B cell (primary cell): ENCODE results near the gene KIRREL3. TPM values are rescaled to one million over a fixed set of nuclear protein-coding genes. Genes with fewer than 3 reads are reported as not detected.

Source experiments
- ATAC-seq: fragments of 200-7000 bp; cut with Tn5 transposase; one replicate; pipeline ENCODE4 v1.10.0; 2021; ENCODE audit warnings: low read depth, mild to moderate bottlenecking, moderate number of reproducible peaks, moderate library complexity
- CTCF ChIA-PET: fragments of 350-600 bp; sonication (Branson Sonifier 250); formaldehyde crosslinking; loops from one replicate; lab custom pipeline; 2021; ENCODE audit warnings: antibody characterized with exemption, inconsistent platforms; lab: Charles Lee
- POLR2A ChIA-PET: fragments of 350-600 bp; sonication (Branson Sonifier 250); formaldehyde crosslinking; loops from one replicate; lab custom pipeline; 2021; ENCODE audit warnings: antibody characterized with exemption; lab: Charles Lee
- DNase-seq: peaks from one replicate; pipeline ENCODE4 v3.0.0; 2013
- H2AFZ ChIP-seq: 2 replicates; pipeline ENCODE4 v1.6.1; 2012; ENCODE audit warnings: mild to moderate bottlenecking, low read depth, low read length; ENCODE audit not compliant: insufficient read depth, poor library complexity, severe bottlenecking
- H3K27ac ChIP-seq, 2 donors: 1 replicate in 1 of 2; 2 replicates in 1 of 2; pipeline ENCODE4 v1.5.1; 2012 to 2013; ENCODE audit warnings: low read length in 2 of 2, mild to moderate bottlenecking in 2 of 2, moderate library complexity in 1 of 2
- H3K27me3 ChIP-seq, 4 experiments: fragments of 200-600 bp in 1 of 4; sonication (generic) in 1 of 4; replicated peaks in 1 of 4; 1 replicate in 2 of 4; 2 replicates in 2 of 4; pipeline versions ENCODE4 v1.6.1 to v1.7.0; 2013 to 2016; ENCODE audit warnings: low read length in 3 of 4, mild to moderate bottlenecking in 2 of 4, mixed read lengths in 1 of 4, moderate library complexity in 1 of 4; ENCODE audit not compliant: insufficient read depth in 4 of 4, control insufficient read depth in 3 of 4; ENCODE audit errors: control extremely low read depth in 1 of 4
- H3K36me3 ChIP-seq, 2 experiments: replicated peaks in 1 of 2; 1 replicate in 1 of 2; 2 replicates in 1 of 2; pipeline versions ENCODE4 v1.6.1 to v1.7.1; 2013; ENCODE audit warnings: low read length in 1 of 2; ENCODE audit not compliant: insufficient read depth in 2 of 2, control insufficient read depth in 1 of 2; ENCODE audit errors: control extremely low read depth in 1 of 2, extremely low read depth in 1 of 2
- H3K4me1 ChIP-seq, 2 donors: fragments of 200-600 bp in 1 of 2; sonication (generic) in 1 of 2; 1 replicate in 1 of 2; 2 replicates in 1 of 2; pipeline versions ENCODE4 v1.5.1 to v1.6.1; 2013 to 2017; ENCODE audit warnings: low read length in 2 of 2; ENCODE audit not compliant: control insufficient read depth in 2 of 2, insufficient read depth in 2 of 2
- H3K4me2 ChIP-seq: replicated peaks from 2 replicates; pipeline ENCODE3; 2012; ENCODE audit warnings: mild to moderate bottlenecking, low read depth, low read length; ENCODE audit not compliant: poor library complexity, severe bottlenecking
- H3K4me3 ChIP-seq, 5 experiments: fragments of 200-600 bp in 1 of 5; sonication (generic) in 1 of 5; 1 replicate in 3 of 5; 2 replicates in 2 of 5; pipeline versions ENCODE4 v1.5.1 to v1.7.0; 2011 to 2016; ENCODE audit warnings: low read length in 4 of 5, mild to moderate bottlenecking in 4 of 5, low read depth in 2 of 5, control low read depth in 1 of 5, moderate library complexity in 1 of 5; ENCODE audit not compliant: insufficient read depth in 1 of 5; ENCODE audit errors: control extremely low read depth in 1 of 5, extremely low read depth in 1 of 5
- H3K79me2 ChIP-seq: fragments of 200-600 bp; sonication (generic); one replicate; pipeline ENCODE4 v1.6.0; 2016; ENCODE audit warnings: low read length; ENCODE audit not compliant: control insufficient read depth, insufficient read depth
- H3K9ac ChIP-seq: fragments of 200-600 bp; sonication (generic); 2 replicates; pipeline ENCODE4 v1.6.1; 2017; ENCODE audit warnings: mild to moderate bottlenecking, low read length, moderate library complexity
- H3K9me3 ChIP-seq, 3 donors: one replicate each; pipeline versions ENCODE4 v1.6.1 to v1.7.1; 2013; ENCODE audit warnings: low read length in 2 of 3; ENCODE audit not compliant: control insufficient read depth in 2 of 3, insufficient read depth in 1 of 3; ENCODE audit errors: control extremely low read depth in 1 of 3
- H4K20me1 ChIP-seq: 2 replicates; pipeline ENCODE4 v1.6.0; 2012; ENCODE audit warnings: mild to moderate bottlenecking, low read length; ENCODE audit not compliant: insufficient read depth, control insufficient read depth, poor library complexity, severe bottlenecking
- H3K27ac Mint-ChIP-seq: one replicate; pipeline ENCODE4 v1.8.0; 2021; ENCODE audit warnings: mixed read lengths
- H3K27me3 Mint-ChIP-seq: one replicate; pipeline ENCODE4 v1.8.0; 2021; ENCODE audit warnings: mixed read lengths
- H3K4me1 Mint-ChIP-seq: one replicate; pipeline ENCODE4 v1.8.0; 2021; ENCODE audit warnings: mixed read lengths
- H3K4me3 Mint-ChIP-seq: one replicate; pipeline ENCODE4 v1.8.0; 2021; ENCODE audit warnings: mixed read lengths
- H3K9me3 Mint-ChIP-seq: one replicate; pipeline ENCODE4 v1.8.0; 2022; ENCODE audit warnings: mixed read lengths; ENCODE audit not compliant: insufficient read depth
- CTCF ChIP-seq: fragments of 200-600 bp; IDR thresholded peaks from one replicate; pipeline ENCODE4 v1.8.0; 2022; ENCODE audit warnings: antibody characterized with exemption, mild to moderate bottlenecking
- EZH2 ChIP-seq: IDR thresholded peaks from 2 replicates; pipeline ENCODE4 v1.6.1; 2012; ENCODE audit warnings: borderline replicate concordance, low read depth, mild to moderate bottlenecking, moderate library complexity, low read length; ENCODE audit not compliant: insufficient read depth, poor library complexity, severe bottlenecking
- WGBS: methylation state at CpG from one replicate; pipeline ENCODE4 v1.1.5; 2013; ENCODE audit warnings: missing lambda C conversion rate; ENCODE audit not compliant: insufficient coverage; 5-methylcytosine and 5-hydroxymethylcytosine counted together
- intact Hi-C: fragments of 100-400 bp; cut with micrococcal nuclease; formaldehyde crosslinking; loops from one replicate; pipeline ENCODE4 v1.10.0; 2022
- polyA plus RNA-seq: library from polyadenylated mRNA; depleted of rRNA; stranded (reverse); fragments of >200 nt; gene quantifications from 2 replicates; pipeline ENCODE4 v1.2.3, GENCODE V29; 2012
- total RNA-seq, 2 donors: library from RNA; stranded (reverse); fragments of 120-200 nt in 1 of 2; gene quantifications; 1 replicate in 1 of 2; 2 replicates in 1 of 2; pipeline versions ENCODE4 v1.2.3 to v1.2.4, GENCODE V29; 2013 to 2022

Gene KIRREL3
- total and polyA plus RNA-seq, 2 donors (not counting 1 experiment from before 2014, with no cell fraction given): not detected

- Histone ChIP-seq H3K9me3 (peaks cover 0 to 9% (median 0%) of the 10 kb centered on the region in 3 donors), H3K4me2 (no peak overlapping the region), H4K20me1 (no peaks in the 10 kb centered on the region), H2AFZ (no peak overlapping the region), H3K27ac (no peak overlapping the region), H3K4me1 (no peaks in the 10 kb centered on the region), H3K4me3 (no peak overlapping the region), H3K79me2 (no peaks in the 10 kb centered on the region), H3K27me3 (no peaks in the 10 kb centered on the region), H3K36me3 (no peaks in the 10 kb centered on the region), H3K9ac (no peak overlapping the region)
- 43% methylated on average over 2 of the region's 6 CpGs for WGBS
- intact Hi-C loops: no loop called here
- TF ChIP-seq EZH2 (no peak), CTCF (no peak)
- ChIA-PET POLR2A (no interaction called here), CTCF (no interaction called here)
- H3K4me3 Mint-ChIP-seq: no peak overlapping the region
- no peak for ATAC-seq
- H3K27ac Mint-ChIP-seq: no peak overlapping the region
- no peaks in the 10 kb centered on the region for H3K4me1 Mint-ChIP-seq
- H3K9me3 Mint-ChIP-seq: peaks cover 6% of the 10 kb centered on the region
- H3K27me3 Mint-ChIP-seq: peaks cover 9% of the 10 kb centered on the region
- DNase-seq: no peak
Observed at GRCh38 chr11:126816645-126817044, 183.9 kb downstream of the KIRREL3 start.

DNA sequence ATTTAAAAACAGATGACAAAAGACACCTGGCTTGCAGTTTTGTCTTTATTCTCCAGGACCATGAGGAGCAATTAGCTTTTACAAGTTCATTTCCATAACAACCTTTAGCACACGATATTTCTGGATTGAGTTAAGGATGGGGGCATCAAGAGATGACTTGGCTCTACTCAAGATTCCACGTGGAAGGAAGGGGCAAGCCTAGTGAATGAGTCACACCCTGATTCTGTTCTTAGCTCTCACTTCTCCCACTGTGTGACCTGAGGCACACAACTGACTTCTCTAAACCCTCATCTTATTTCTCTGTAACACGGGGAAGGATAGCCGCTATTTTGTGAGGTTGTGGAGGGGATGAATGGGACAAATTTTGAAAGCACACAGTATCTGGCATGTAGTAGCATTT is 185.5 kb downstream of the KIRREL3 start:
- Histone ChIP-seq H4K20me1 (no peaks in the 10 kb centered on the region), H2AFZ (no peak overlapping the region), H3K79me2 (no peaks in the 10 kb centered on the region), H3K9me3 (peaks cover 0 to 9% (median 0%) of the 10 kb centered on the region in 3 donors), H3K36me3 (no peaks in the 10 kb centered on the region), H3K4me1 (no peaks in the 10 kb centered on the region), H3K27ac (no peak overlapping the region), H3K27me3 (no peaks in the 10 kb centered on the region), H3K4me3 (no peak overlapping the region), H3K9ac (no peak overlapping the region), H3K4me2 (no peak overlapping the region)
- no peak for ATAC-seq
- Mint-ChIP-seq H3K27ac (no peak overlapping the region), H3K4me1 (no peaks in the 10 kb centered on the region), H3K4me3 (no peak overlapping the region), H3K27me3 (peaks cover 9% of the 10 kb centered on the region), H3K9me3 (peaks cover 6% of the 10 kb centered on the region)
- POLR2A ChIA-PET: no interaction called here
- WGBS: no CpG with 5 or more reads among the region's 4 CpGs
- TF ChIP-seq EZH2 (no peak), CTCF (no peak)
- DNase-seq: no peak
- CTCF ChIA-PET: no interaction called here
- intact Hi-C loops: no loop called here
